Pancreas (tissue), 10 donors: ENCODE data around the gene SPIRE2. TPM values are rescaled to one million over a fixed set of nuclear protein-coding genes. Genes with fewer than 3 reads are reported as not detected.

Experiments
- ATAC-seq, 4 donors: fragments of 200-7000 bp; cut with Tn5 transposase; one replicate each; pipeline versions ENCODE4 v1.8.0 to v1.9.1; 2020; ENCODE audit warnings: mild to moderate bottlenecking in 4 of 4, moderate library complexity in 4 of 4
- DNase-seq, 6 donors: peaks; one replicate each; pipeline ENCODE4 v3.0.0-alpha.2; 2020
- FAIRE-seq: peaks from 2 replicates; lab custom pipeline; 2012; peaks lifted over from hg19 to GRCh38; lab: Jason Lieb, UNC
- H3K27ac ChIP-seq, 4 donors: fragments of 200-600 bp; sonication (generic); 1 replicate in 3 of 4; 2 replicates in 1 of 4; pipeline versions ENCODE4 v1.5.0 to v1.8.0; 2020
- H3K27me3 ChIP-seq, 4 donors: fragments of 200-600 bp; one replicate each; pipeline ENCODE4 v1.8.0; 2021
- H3K36me3 ChIP-seq, 3 donors: fragments of 200-600 bp; sonication (generic) in 1 of 3; one replicate each; pipeline versions ENCODE4 v1.5.0 to v1.8.0; 2020 to 2021
- H3K4me1 ChIP-seq, 3 donors: fragments of 200-600 bp; one replicate each; pipeline ENCODE4 v1.8.0; 2021
- H3K4me3 ChIP-seq, 4 donors: fragments of 200-600 bp; sonication (generic) in 2 of 4; one replicate each; pipeline versions ENCODE4 v1.5.0 to v1.8.0; 2020 to 2021
- H3K9me3 ChIP-seq, 4 donors: fragments of 200-600 bp; one replicate each; pipeline ENCODE4 v1.8.0; 2021
- WGBS, 2 donors: extraction: QIAGEN DNeasy Blood & Tissue Kit; methylation state at CpG; one replicate each; pipeline ENCODE4 v1.1.7; 2013; 5-methylcytosine and 5-hydroxymethylcytosine counted together
- intact Hi-C, 3 donors: fragments of 100-400 bp; cut with DNase I; formaldehyde crosslinking; loops; one replicate each; pipeline versions ENCODE4 v1.11.1 to v1.14.2; 2022
- polyA plus RNA-seq, 2 donors: library from polyadenylated mRNA; stranded (reverse); fragments of 200-250 nt; gene quantifications; one replicate each; pipeline ENCODE4 v1.2.3, GENCODE V29; 2013
- total RNA-seq, 6 donors: library from RNA; stranded (reverse); fragmentation: NEBNext Ultra II Directional in 4 of 6; extraction: Animal tissue kit (Norgen Biotek cat#: 25700) in 4 of 6; gene quantifications; one replicate each; pipeline versions ENCODE4 v1.2.1 to v1.2.4, GENCODE V29; 2021 to 2023
- TF ChIP-seq, protein P1 (sequence below), 4 donors: fragments of 200-600 bp; sonication (generic) in 3 of 4; IDR thresholded peaks; one replicate each; pipeline versions ENCODE4 v1.5.0 to v1.8.0; 2021; ENCODE audit warnings: antibody characterized with exemption in 4 of 4
- donor health status: healthy with polysubstance abuse.
- donor health status: DM: no; HTN: no; CAD: no; lungs with moderate emphysema.
- donor health status: DM: no; HTN: no; CAD: no.
- donor health status: control.
- donor health status: control.
- donor health status: Bipolar disorder and iron deficiency.
- donor health status: DM: yes; HTN: yes; CAD: no.
- donor health status: DM: no; HTN: no; CAD: no.
- donor health status: DM: no; HTN: no; CAD: no.
- donor health status: DM: yes; HTN: yes; CAD: no.

The SPIRE2 gene
- total and polyA plus RNA-seq, 8 donors = 1.6 to 11.5 (median 2.8) TPM

DNA sequence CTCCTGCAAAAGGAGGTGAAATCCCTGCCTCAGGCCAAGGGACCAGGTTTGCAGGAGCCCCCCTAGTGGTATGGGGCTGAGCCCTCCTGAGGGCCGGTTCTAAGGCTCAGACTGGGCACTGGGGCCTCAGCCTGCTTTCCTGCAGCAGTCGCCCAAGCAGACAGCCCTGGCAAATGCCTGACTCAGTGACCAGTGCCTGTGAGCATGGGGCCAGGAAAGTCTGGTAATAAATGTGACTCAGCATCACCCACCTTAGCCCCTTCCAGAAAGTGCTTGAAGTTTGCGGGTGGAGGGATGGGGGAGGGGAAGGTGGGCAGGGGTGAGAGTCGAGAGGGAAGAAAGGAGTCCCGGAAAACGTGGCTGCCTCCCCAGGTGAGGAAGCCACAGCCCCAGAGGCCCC lies 92.4 kb downstream of the SPIRE2 start:
- TF ChIP-seq, protein P1, sequence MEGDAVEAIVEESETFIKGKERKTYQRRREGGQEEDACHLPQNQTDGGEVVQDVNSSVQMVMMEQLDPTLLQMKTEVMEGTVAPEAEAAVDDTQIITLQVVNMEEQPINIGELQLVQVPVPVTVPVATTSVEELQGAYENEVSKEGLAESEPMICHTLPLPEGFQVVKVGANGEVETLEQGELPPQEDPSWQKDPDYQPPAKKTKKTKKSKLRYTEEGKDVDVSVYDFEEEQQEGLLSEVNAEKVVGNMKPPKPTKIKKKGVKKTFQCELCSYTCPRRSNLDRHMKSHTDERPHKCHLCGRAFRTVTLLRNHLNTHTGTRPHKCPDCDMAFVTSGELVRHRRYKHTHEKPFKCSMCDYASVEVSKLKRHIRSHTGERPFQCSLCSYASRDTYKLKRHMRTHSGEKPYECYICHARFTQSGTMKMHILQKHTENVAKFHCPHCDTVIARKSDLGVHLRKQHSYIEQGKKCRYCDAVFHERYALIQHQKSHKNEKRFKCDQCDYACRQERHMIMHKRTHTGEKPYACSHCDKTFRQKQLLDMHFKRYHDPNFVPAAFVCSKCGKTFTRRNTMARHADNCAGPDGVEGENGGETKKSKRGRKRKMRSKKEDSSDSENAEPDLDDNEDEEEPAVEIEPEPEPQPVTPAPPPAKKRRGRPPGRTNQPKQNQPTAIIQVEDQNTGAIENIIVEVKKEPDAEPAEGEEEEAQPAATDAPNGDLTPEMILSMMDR (IDR thresholded peaks at IDR 0.05) = no peak
- FAIRE-seq (no peak), ATAC-seq (no peak), DNase-seq (peak in 1 of 6 donors; percentile 55)
- Histone ChIP-seq H3K36me3 (no peaks in the 10 kb centered on the region), H3K4me1 (peaks cover 3 to 26% (median 20%) of the 10 kb centered on the region in 3 donors), H3K27ac (peak overlapping the region in 1 of 4 donors; percentile 80), H3K9me3 (no peaks in the 10 kb centered on the region), H3K27me3 (peaks cover 0 to 14% (median 1%) of the 10 kb centered on the region in 4 donors), H3K4me3 (no peak overlapping the region)
- intact Hi-C loops = no loop called here
- 25 to 26% methylated on average over 6 of the region's 6 CpGs for WGBS, 2 donors

Other genes starting within 250 kb of the SPIRE2 start
- gene DPEP1, start 214.8 kb upstream of the SPIRE2 start, total RNA-seq = 100 to 1,000 TPM; 109 to 168 (median 125) TPM
- 100 to 1,000 TPM; 114 to 149 TPM for gene DPEP1, start 214.8 kb upstream of the SPIRE2 start, polyA plus RNA-seq
- 10 to 100 TPM; 27.6 to 54.4 (median 30.6) TPM for gene CHMP1A, start 170.8 kb upstream of the SPIRE2 start, total RNA-seq
- gene CHMP1A, start 170.8 kb upstream of the SPIRE2 start, polyA plus RNA-seq = 10 to 100 TPM; 54.2 to 71.4 TPM
- 1 to 10 TPM; 2.4 to 6.3 (median 3.3) TPM for gene SPATA33, start 170.6 kb upstream of the SPIRE2 start, total RNA-seq
- gene SPATA33, start 170.6 kb upstream of the SPIRE2 start, polyA plus RNA-seq = 1 to 10 TPM; 8.3 to 9.3 TPM
- 10 to 100 TPM; 33.7 to 92.7 (median 51.3) TPM for gene CDK10, start 141.8 kb upstream of the SPIRE2 start, total RNA-seq
- gene CDK10, start 141.8 kb upstream of the SPIRE2 start, polyA plus RNA-seq = 100 to 1,000 TPM; 224 to 253 TPM
- gene SPATA2L, start 126.8 kb upstream of the SPIRE2 start, total RNA-seq = 10 to 100 TPM in 4 of 6 donors, 1 to 10 TPM in 2; 9.2 to 22.3 (median 11.1) TPM
- 10 to 100 TPM; 14.8 to 16.6 TPM for gene SPATA2L, start 126.8 kb upstream of the SPIRE2 start, polyA plus RNA-seq
- 1 to 10 TPM; 3.9 to 7.5 (median 5.6) TPM for gene VPS9D1, start 107.6 kb upstream of the SPIRE2 start, total RNA-seq
- 10 to 100 TPM; 27.3 to 30.1 TPM for gene VPS9D1, start 107.6 kb upstream of the SPIRE2 start, polyA plus RNA-seq
- gene ZNF276, start 106.9 kb upstream of the SPIRE2 start, total RNA-seq = 10 to 100 TPM in 4 of 6 donors, 1 to 10 TPM in 2; 7.9 to 18.7 (median 10.7) TPM
- 10 to 100 TPM; 29.1 to 49.3 TPM for gene ZNF276, start 106.9 kb upstream of the SPIRE2 start, polyA plus RNA-seq
- gene FANCA, start 11.8 kb upstream of the SPIRE2 start, total RNA-seq = 1 to 10 TPM in 5 of 6 donors, under 1 TPM in 1; 0.51 to 3.0 (median 2.1) TPM
- 1 to 10 TPM; 3.7 to 5.7 TPM for gene FANCA, start 11.8 kb upstream of the SPIRE2 start, polyA plus RNA-seq
- 100 to 1,000 TPM in 3 of 6 donors, 10 to 100 TPM in 3; 81.0 to 119 (median 100) TPM for gene TCF25, start 45.1 kb downstream of the SPIRE2 start, total RNA-seq
- 100 to 1,000 TPM; 193 to 250 TPM for gene TCF25, start 45.1 kb downstream of the SPIRE2 start, polyA plus RNA-seq
- 1 to 10 TPM; 1.1 to 3.3 (median 1.6) TPM for gene MC1R, start 90.4 kb downstream of the SPIRE2 start, total RNA-seq
- gene MC1R, start 90.4 kb downstream of the SPIRE2 start, polyA plus RNA-seq = 10 to 100 TPM in 1 of 2 donors, 1 to 10 TPM in 1; 9.4 to 14.3 TPM
- gene TUBB3, start 94.9 kb downstream of the SPIRE2 start, total RNA-seq = 10 to 100 TPM in 1 of 6 donors, 1 to 10 TPM in 3, under 1 TPM in 2; 0.37 to 25.4 (median 1.6) TPM
- gene TUBB3, start 94.9 kb downstream of the SPIRE2 start, polyA plus RNA-seq = 1 to 10 TPM; 1.8 to 4.7 TPM
- 10 to 100 TPM; 23.1 to 41.0 (median 27.5) TPM for gene DEF8, start 120.3 kb downstream of the SPIRE2 start, total RNA-seq
- gene DEF8, start 120.3 kb downstream of the SPIRE2 start, polyA plus RNA-seq = 10 to 100 TPM; 68.8 to 72.2 TPM
- gene DBNDD1, start 191.0 kb downstream of the SPIRE2 start, total RNA-seq = 10 to 100 TPM in 2 of 6 donors, 1 to 10 TPM in 4; 7.3 to 12.9 (median 9.7) TPM
- 1 to 10 TPM; 6.2 to 8.9 TPM for gene DBNDD1, start 191.0 kb downstream of the SPIRE2 start, polyA plus RNA-seq
- gene PRDM7, start 248.9 kb downstream of the SPIRE2 start, total RNA-seq = not detected
- not detected for gene PRDM7, start 248.9 kb downstream of the SPIRE2 start, polyA plus RNA-seq